HepG2 (cell line): Measurements from ENCODE around the gene TTC23L. TPM values are rescaled to one million over a fixed set of nuclear protein-coding genes. Genes with fewer than 3 reads are reported as not detected.

Source experiments
- ARNT ChIP-seq: fragments of 450-650 bp; IDR thresholded peaks from 2 replicates; pipeline ENCODE4 v1.6.1; 2017
- DZIP1 ChIP-seq: sonication (generic); formaldehyde crosslinking; IDR thresholded peaks from 2 replicates; pipeline ENCODE4 v1.5.0; 2020; ENCODE audit warnings: mild to moderate bottlenecking, missing genetic modification reagents
- ETV6 ChIP-seq: sonication (generic); formaldehyde crosslinking; conservative IDR thresholded peaks from 2 replicates; pipeline ENCODE4 v1.4.0; 2020; ENCODE audit warnings: missing genetic modification reagents
- GTF3A ChIP-seq: sonication (generic); formaldehyde crosslinking; conservative IDR thresholded peaks from 2 replicates; pipeline ENCODE4 v1.4.0; 2020; ENCODE audit warnings: mild to moderate bottlenecking, missing genetic modification reagents
- MED8 ChIP-seq: sonication (generic); formaldehyde crosslinking; IDR thresholded peaks from 2 replicates; pipeline ENCODE4 v1.8.1; 2023; ENCODE audit warnings: mild to moderate bottlenecking, missing genetic modification reagents; ENCODE audit not compliant: insufficient replicate concordance
- NFYC ChIP-seq: IDR thresholded peaks from 2 replicates; pipeline ENCODE4 v1.6.1; 2016; ENCODE audit warnings: missing genetic modification reagents, missing compliant biosample characterization
- PRDM4 ChIP-seq: sonication (generic); formaldehyde crosslinking; IDR thresholded peaks from 2 replicates; pipeline ENCODE4 v1.9.0; 2021; ENCODE audit warnings: missing genetic modification reagents, borderline replicate concordance
- RCOR2 ChIP-seq: IDR thresholded peaks from 2 replicates; pipeline ENCODE4 v1.6.1; 2016; ENCODE audit warnings: missing biosample characterization, missing genetic modification reagents
- SIN3A ChIP-seq: IDR thresholded peaks from 2 replicates; pipeline ENCODE4 v1.6.1; 2011; ENCODE audit warnings: low read depth, mild to moderate bottlenecking, control low read depth, low read length, borderline replicate concordance
- SPEN ChIP-seq: sonication (generic); formaldehyde crosslinking; IDR thresholded peaks from 2 replicates; pipeline ENCODE4 v1.5.1; 2020; ENCODE audit warnings: low read depth, mild to moderate bottlenecking, missing genetic modification reagents
- STAG1 ChIP-seq: sonication (generic); formaldehyde crosslinking; IDR thresholded peaks from 2 replicates; pipeline ENCODE4 v1.4.0; 2020; ENCODE audit warnings: missing genetic modification reagents
- XRCC5 ChIP-seq: fragments of 200-400 bp; formaldehyde crosslinking; optimal IDR thresholded peaks from 2 replicates; pipeline ENCODE3; 2017; ENCODE audit warnings: mild to moderate bottlenecking, low read length
- ZFAT ChIP-seq: sonication (generic); formaldehyde crosslinking; conservative IDR thresholded peaks from 2 replicates; pipeline ENCODE4 v1.8.1; 2023; ENCODE audit warnings: missing genetic modification reagents, inconsistent platforms
- ZHX2 ChIP-seq, 2 experiments: sonication (generic) in 1 of 2; formaldehyde crosslinking in 1 of 2; IDR thresholded peaks; 2 replicates each; pipeline versions ENCODE4 v1.6.1 to v1.9.0; 2014 to 2022; ENCODE audit warnings: antibody characterized with exemption in 1 of 2, borderline replicate concordance in 1 of 2, inconsistent platforms in 1 of 2, low read depth in 1 of 2, missing genetic modification reagents in 1 of 2
- ZNF24 ChIP-seq: fragments of 450-650 bp; IDR thresholded peaks from 2 replicates; pipeline ENCODE4 v1.6.1; 2017; ENCODE audit warnings: antibody characterized with exemption, mild to moderate bottlenecking
- ZNF292 ChIP-seq: sonication (generic); formaldehyde crosslinking; IDR thresholded peaks from 2 replicates; pipeline ENCODE4 v1.8.1; 2022; ENCODE audit warnings: mild to moderate bottlenecking, low read depth, missing genetic modification reagents, borderline replicate concordance
- ZNF3 ChIP-seq: IDR thresholded peaks from 2 replicates; pipeline ENCODE4 v1.7.0; 2017; ENCODE audit warnings: inconsistent platforms
- ZNF589 ChIP-seq: sonication (generic); formaldehyde crosslinking; conservative IDR thresholded peaks from 2 replicates; pipeline ENCODE4 v1.8.0; 2022; ENCODE audit warnings: mild to moderate bottlenecking, moderate library complexity, missing genetic modification reagents
- ZNF776 ChIP-seq: sonication (generic); formaldehyde crosslinking; IDR thresholded peaks from 2 replicates; pipeline ENCODE4 v1.4.0; 2020; ENCODE audit warnings: mild to moderate bottlenecking, missing genetic modification reagents
- polyA plus RNA-seq, 8 experiments: library from polyadenylated mRNA; depleted of rRNA in 3 of 8; stranded (reverse) in 7 of 8; unstranded in 1 of 8; fragments of >200 nt; fragmentation: Illumina TruSeq in 4 of 8; extraction: Trizol in 4 of 8; gene quantifications; 2 replicates each; pipeline versions ENCODE4 v1.2.1 to v1.2.3, GENCODE V29; 2011 to 2016; ENCODE audit warnings: low read depth in 4 of 8, missing spikeins in 1 of 8, mixed read lengths in 1 of 8; ENCODE audit not compliant: insufficient read depth in 1 of 8
- total RNA-seq, 5 experiments: library from RNA; depleted of rRNA; stranded (reverse); fragments of >200 nt; fragmentation: Illumina TruSeq; extraction: Trizol; gene quantifications; 2 replicates each; pipeline ENCODE4 v1.2.3, GENCODE V29; 2016; ENCODE audit warnings: low read depth in 1 of 5

TTC23L gene
- total and polyA plus RNA-seq, 2 of the 13 experiments (the other 11 are each of a cell fraction or from before 2014, with no cell fraction given): 0.37 to 1.4 TPM

GRCh38 chr5:34929720-34930461 lies 90.9 kb downstream of the TTC23L start (continued):
- TF ChIP-seq DZIP1 (CRISPR knock-in tag): no peak
- peak; percentile 73 for TF ChIP-seq XRCC5
- no peak; the same call in 1 of the 2 replicates for TF ChIP-seq ZHX2 (IDR thresholded peaks at IDR 0.05; ENCODE audit: low read depth)
- no peak for TF ChIP-seq ZHX2 (CRISPR knock-in tag; IDR thresholded peaks at IDR 0.05; ENCODE audit: borderline replicate concordance)
- TF ChIP-seq ZNF3: no peak
- no peak; the same call in none of the 2 replicates for TF ChIP-seq SPEN (CRISPR knock-in tag)
- TF ChIP-seq ARNT: no peak
- peak; percentile 44 for TF ChIP-seq MED8 (CRISPR knock-in tag)
- TF ChIP-seq ETV6: 0 out of 2 replicates have a peak, but pooled peaks have one; percentile 36
- no peak for TF ChIP-seq RCOR2
- no peak for TF ChIP-seq ZNF24
- TF ChIP-seq ZNF776 (CRISPR knock-in tag): 0 out of 2 replicates have a peak, but pooled peaks have one; percentile 18
- peak; percentile 48; the same call in 1 of the 2 replicates for TF ChIP-seq SIN3A
- no peak for TF ChIP-seq ZFAT (CRISPR knock-in tag)
- no peak for TF ChIP-seq ZNF292 (CRISPR knock-in tag)
- TF ChIP-seq ZNF589: no peak
- no peak for TF ChIP-seq GTF3A (CRISPR knock-in tag)
- no peak for TF ChIP-seq NFYC (CRISPR knock-in tag)
- no peak for TF ChIP-seq STAG1 (CRISPR knock-in tag)
- TF ChIP-seq PRDM4: no peak
